RPMI7951 (cell line): ENCODE results near the gene TLCD1. TPM values are rescaled to one million over a fixed set of nuclear protein-coding genes. Genes with fewer than 3 reads are reported as not detected.
A peak's percentile ranks its signal among the peaks of the same experiment; 100 is the strongest.

Experiments used
- DNase-seq: peaks from one replicate; pipeline ENCODE4 v3.0.0-alpha.2; 2012; ENCODE audit warnings: low read depth
- total RNA-seq: library from RNA; depleted of rRNA; stranded (reverse); fragments of >200 nt; shearing (Covaris generic); gene quantifications from 2 replicates; pipeline ENCODE4 v1.2.3, GENCODE V29; 2014; rRNA removed

The TLCD1 gene
- total RNA-seq, 1 experiment from 2014 or later, result 8.7 TPM

DNA sequence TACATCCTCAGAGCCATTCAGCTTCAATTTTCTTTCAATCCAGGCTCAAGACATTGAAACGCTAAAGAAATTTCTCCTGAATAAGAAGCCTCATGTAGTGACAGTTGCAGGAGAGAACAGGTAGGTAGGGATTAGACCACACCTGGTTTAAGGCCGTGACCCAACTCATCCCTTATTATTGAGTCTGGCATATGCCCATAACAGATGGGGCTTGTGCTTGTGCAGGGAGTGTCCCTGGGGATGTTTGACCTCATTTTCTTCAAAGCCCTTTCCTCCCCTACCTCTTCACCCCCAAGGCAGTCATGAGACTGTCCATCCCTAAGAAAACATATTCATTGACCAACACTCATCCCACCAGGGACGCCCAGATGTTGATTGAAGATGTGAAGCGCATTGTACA, 39.7 kb downstream of the TLCD1 start:
- no peak for DNase-seq

DNA sequence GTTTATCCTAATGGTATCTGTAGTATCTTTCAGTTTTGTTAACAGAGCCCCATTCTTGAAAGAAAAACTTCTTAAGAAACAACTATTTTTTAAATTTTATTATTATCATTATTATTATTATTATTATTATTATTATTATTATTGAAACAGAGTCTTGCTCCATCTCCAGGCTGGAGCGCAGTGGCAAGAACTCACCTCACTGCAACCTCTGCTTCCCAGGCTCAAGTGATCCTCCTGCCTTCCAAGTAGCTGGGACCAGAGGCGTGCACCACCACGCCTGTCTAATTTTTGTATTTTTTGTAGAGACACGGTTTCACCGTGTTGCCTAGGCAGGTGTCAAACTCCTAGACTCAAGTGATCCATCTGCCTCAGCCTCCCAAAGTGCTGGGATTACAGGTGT, 40.7 kb downstream of the TLCD1 start:
- no peak for DNase-seq

DNA sequence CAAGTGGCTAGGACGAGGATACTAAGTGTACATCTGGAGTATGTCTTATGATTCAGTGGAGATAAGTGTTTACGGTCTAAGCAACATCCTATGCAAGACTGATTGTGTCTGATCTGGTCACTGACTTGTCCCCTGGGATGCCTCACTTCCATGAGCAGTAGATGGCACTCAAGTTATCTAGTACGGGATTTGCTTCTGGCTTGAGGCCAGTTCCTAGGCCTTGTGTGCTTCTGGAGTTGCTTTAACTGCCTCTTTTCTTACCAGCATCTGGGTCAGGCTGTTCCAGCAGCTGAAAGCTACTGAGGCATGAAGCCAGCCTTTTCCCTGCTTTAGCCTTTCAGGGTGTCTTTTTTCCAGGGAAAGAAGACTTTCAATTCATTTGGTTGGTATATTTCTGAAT, 41.1 kb downstream of the TLCD1 start:
- peak; percentile 51 for DNase-seq

DNA sequence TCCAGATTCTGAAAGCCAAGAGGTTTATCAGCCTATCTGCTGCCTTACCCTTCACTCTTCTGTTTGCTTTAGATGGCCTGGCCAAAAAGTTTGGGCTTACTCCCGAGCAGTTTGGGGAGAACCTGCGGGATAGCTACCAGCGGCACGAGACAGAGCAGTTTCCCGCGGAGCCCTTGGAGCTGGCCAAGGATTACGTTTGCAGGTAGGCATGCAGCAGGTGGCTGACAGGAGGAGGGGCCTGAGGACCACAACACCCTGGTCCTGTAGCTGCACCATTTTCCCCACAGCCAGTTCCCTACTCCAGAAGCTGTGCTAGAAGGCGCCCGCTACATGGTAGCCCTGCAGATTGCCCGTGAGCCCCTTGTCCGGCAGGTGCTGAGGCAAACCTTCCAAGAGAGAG, 43.4 kb downstream of the TLCD1 start:
- DNase-seq, result no peak

DNA sequence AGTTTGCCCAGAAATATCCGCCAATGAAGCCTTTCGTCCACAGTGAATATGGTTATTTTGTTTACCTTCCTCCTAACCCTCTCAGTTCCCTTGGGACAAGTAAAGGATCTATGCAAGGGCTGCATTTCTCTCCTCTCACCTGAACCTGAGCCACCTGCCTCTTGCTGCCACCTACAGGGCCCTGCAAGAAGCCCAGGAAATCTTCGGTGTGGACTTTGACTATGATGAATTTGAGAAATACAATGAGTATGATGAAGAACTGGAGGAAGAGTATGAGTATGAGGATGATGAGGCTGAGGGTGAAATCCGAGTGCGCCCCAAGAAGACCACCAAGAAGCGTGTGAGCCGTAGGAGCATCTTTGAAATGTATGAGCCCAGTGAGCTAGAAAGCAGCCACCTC, 50.1 kb downstream of the TLCD1 start:
- DNase-seq, result no peak

DNA sequence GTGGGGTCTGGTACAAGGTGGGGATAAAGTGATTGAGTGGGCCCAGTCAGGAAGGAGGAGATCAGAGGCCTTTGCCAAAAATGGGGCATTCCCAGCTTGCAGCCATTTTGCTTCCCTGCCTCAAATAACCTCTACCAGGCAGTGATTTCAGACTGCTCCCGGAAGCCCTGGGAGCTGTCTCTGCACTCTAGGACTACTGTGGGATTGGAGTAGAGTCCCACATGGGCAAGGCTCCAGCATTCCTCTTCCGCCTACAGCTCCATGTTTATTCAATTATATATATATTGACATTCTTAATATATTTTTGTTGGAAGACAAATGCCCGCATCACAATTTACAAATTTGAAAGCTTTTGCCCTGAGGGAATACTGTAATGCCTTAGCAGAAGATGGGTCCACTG, 50.5 kb downstream of the TLCD1 start:
- DNase-seq, result no peak

Other genes with a start within 250 kb of the TLCD1 start
- gene FOXN1, start 219.9 kb downstream of the TLCD1 start, total RNA-seq, result not detected in 2 replicates
- gene UNC119, start 173.6 kb downstream of the TLCD1 start, total RNA-seq, result 21.7 and 24.7 TPM in 2 replicates
- gene PIGS, start 154.7 kb downstream of the TLCD1 start, total RNA-seq, result 55.5 and 58.8 TPM in 2 replicates
- 64.2 and 96.5 TPM in 2 replicates for gene ALDOC, start 149.3 kb downstream of the TLCD1 start, total RNA-seq
- 84.1 and 90.9 TPM in 2 replicates for gene SPAG5, start 127.2 kb downstream of the TLCD1 start, total RNA-seq
- 2.9 and 3.5 TPM in 2 replicates for gene RSKR, start 112.0 kb downstream of the TLCD1 start, total RNA-seq
- gene BLTP2, start 81.1 kb downstream of the TLCD1 start, total RNA-seq, result 58.4 and 72.6 TPM in 2 replicates
- gene SDF2, start 64.3 kb downstream of the TLCD1 start, total RNA-seq, result 71.9 and 76.1 TPM in 2 replicates
- 15.1 and 16.5 TPM in 2 replicates for gene SUPT6H, start 64.0 kb downstream of the TLCD1 start, total RNA-seq
- 1.1 and 1.3 TPM in 2 replicates for gene PROCA1, start 14.3 kb downstream of the TLCD1 start, total RNA-seq
- 176 and 202 TPM in 2 replicates for gene RAB34, start 8.4 kb downstream of the TLCD1 start, total RNA-seq
- gene RPL23A, start 6.2 kb downstream of the TLCD1 start, total RNA-seq, result 632 and 764 TPM in 2 replicates
- 0.24 and 0.68 TPM in 2 replicates for gene NEK8, start 2.6 kb upstream of the TLCD1 start, total RNA-seq
- 21.2 and 25.5 TPM in 2 replicates for gene TRAF4, start 17.8 kb upstream of the TLCD1 start, total RNA-seq
- gene FAM222B, start 116.6 kb upstream of the TLCD1 start, total RNA-seq, result 2.4 and 3.4 TPM in 2 replicates
- gene ERAL1, start 128.8 kb upstream of the TLCD1 start, total RNA-seq, result 29.8 and 29.9 TPM in 2 replicates
- 28.7 and 30.6 TPM in 2 replicates for gene FLOT2, start 171.5 kb upstream of the TLCD1 start, total RNA-seq
- gene DHRS13, start 176.8 kb upstream of the TLCD1 start, total RNA-seq, result 5.4 and 6.0 TPM in 2 replicates
- 9.2 and 18.0 TPM in 2 replicates for gene PHF12, start 225.3 kb upstream of the TLCD1 start, total RNA-seq